MM.1S (cell line): ENCODE results near the gene AGAP2.

Experiments
- CTCF ChIP-seq: fragments of 300-600 bp; sonication (generic); IDR thresholded peaks from 2 replicates; pipeline ENCODE4 v1.5.1; 2016; ENCODE audit warnings: antibody characterized with exemption, low read length, mixed read lengths
- EZH2 ChIP-seq: fragments of 300-600 bp; sonication (generic); optimal IDR thresholded peaks from 2 replicates; pipeline ENCODE3; 2017; ENCODE audit warnings: low read depth, mild to moderate bottlenecking, antibody characterized with exemption, low read length, mixed read lengths

- TF ChIP-seq EZH2 (no peak), CTCF (no peak)
Observed at GRCh38 chr12:57779736-57780135, 41.2 kb upstream of the AGAP2 start.
